IMR-90 (cell line): ENCODE data around the gene ATP9B. TPM values are rescaled to one million over a fixed set of nuclear protein-coding genes. Genes with fewer than 3 reads are reported as not detected.

Experiments used
- ATAC-seq: fragments of 200-7000 bp; cut with Tn5 transposase; 2 replicates; pipeline ENCODE4 v1.9.1; 2020; ENCODE audit warnings: low read depth, mild to moderate bottlenecking, moderate library complexity
- BruUV-seq: library from RNA; stranded (reverse); fragments of 400-500 nt; replicated peaks from 2 replicates; lab custom pipeline; 2021; lab: Mats Ljungman, UMichigan
- CTCF ChIA-PET: fragments of 300-600 bp; formaldehyde crosslinking; extraction: SDS; loops from one replicate; lab custom pipeline; 2021; ENCODE audit warnings: antibody characterized with exemption; lab: Yijun Ruan, JAX
- POLR2A ChIA-PET: fragments of 300-600 bp; sonication (Branson Sonifier 250); formaldehyde crosslinking; loops from one replicate; lab custom pipeline; 2022; ENCODE audit warnings: antibody characterized with exemption; ENCODE audit not compliant: unreplicated experiment; lab: Charles Lee
- DNase-seq: peaks from one replicate; pipeline ENCODE4 v3.0.0; 2013
- H2AFZ ChIP-seq: replicated peaks from 2 replicates; pipeline ENCODE3; 2013; ENCODE audit warnings: low read length, mild to moderate bottlenecking; ENCODE audit not compliant: poor library complexity
- H2AK5ac ChIP-seq: 2 replicates; pipeline ENCODE4 v1.6.1; 2013; ENCODE audit warnings: low read depth, low read length, inconsistent platforms
- H2AK9ac ChIP-seq: replicated peaks from 2 replicates; pipeline ENCODE3; 2013; ENCODE audit warnings: mild to moderate bottlenecking, low read depth, low read length, moderate library complexity; ENCODE audit not compliant: poor library complexity
- H2BK120ac ChIP-seq: 2 replicates; pipeline ENCODE4 v1.6.1; 2013; ENCODE audit warnings: low read depth, low read length, inconsistent platforms
- H2BK15ac ChIP-seq: 3 replicates; pipeline ENCODE4 v1.6.1; 2013; ENCODE audit warnings: low read depth, low read length, inconsistent platforms
- H2BK20ac ChIP-seq: 2 replicates; pipeline ENCODE4 v1.6.1; 2013; ENCODE audit warnings: low read depth, mild to moderate bottlenecking, inconsistent platforms, low read length, moderate library complexity
- H2BK5ac ChIP-seq: 2 replicates; pipeline ENCODE4 v1.6.1; 2013; ENCODE audit warnings: mild to moderate bottlenecking, low read depth, low read length, inconsistent platforms; ENCODE audit not compliant: poor library complexity, severe bottlenecking
- H3K14ac ChIP-seq: replicated peaks from 2 replicates; pipeline ENCODE4 v1.6.1; 2013; ENCODE audit warnings: low read depth, low read length, inconsistent platforms
- H3K18ac ChIP-seq: 2 replicates; pipeline ENCODE4 v1.6.1; 2013; ENCODE audit warnings: low read depth, low read length, control low read depth
- H3K23ac ChIP-seq: 2 replicates; pipeline ENCODE4 v1.6.1; 2013; ENCODE audit warnings: low read depth, low read length, inconsistent platforms
- H3K27ac ChIP-seq: 2 replicates; pipeline ENCODE4 v1.5.1; 2013; ENCODE audit warnings: mild to moderate bottlenecking, control low read depth, low read length; ENCODE audit not compliant: insufficient read depth
- H3K27me3 ChIP-seq: 2 replicates; pipeline ENCODE4 v1.6.1; 2013; ENCODE audit warnings: low read length; ENCODE audit not compliant: control insufficient read depth, insufficient read depth
- H3K36me3 ChIP-seq: 2 replicates; pipeline ENCODE4 v1.6.1; 2013; ENCODE audit warnings: low read length, mixed read lengths; ENCODE audit not compliant: control insufficient read depth, insufficient read depth
- H3K4ac ChIP-seq: 2 replicates; pipeline ENCODE4 v1.6.1; 2013; ENCODE audit warnings: low read depth, low read length, inconsistent platforms
- H3K4me1 ChIP-seq: 2 replicates; pipeline ENCODE4 v1.6.1; 2013; ENCODE audit warnings: low read length, mixed read lengths; ENCODE audit not compliant: control insufficient read depth, insufficient read depth
- H3K4me2 ChIP-seq: 2 replicates; pipeline ENCODE4 v1.6.1; 2013; ENCODE audit warnings: low read depth, mild to moderate bottlenecking, control low read depth, low read length, moderate library complexity
- H3K4me3 ChIP-seq: 2 replicates; pipeline ENCODE4 v1.5.1; 2013; ENCODE audit warnings: low read depth, mild to moderate bottlenecking, control low read depth, low read length, moderate library complexity; ENCODE audit not compliant: insufficient read depth
- H3K56ac ChIP-seq: 2 replicates; pipeline ENCODE4 v1.6.1; 2013; ENCODE audit warnings: low read length, inconsistent platforms; ENCODE audit not compliant: insufficient read depth; ENCODE audit errors: extremely low read depth
- H3K79me1 ChIP-seq, 2 experiments: 2 replicates each; pipeline ENCODE4 v1.6.1; 2013; ENCODE audit warnings: low read length in 2 of 2, inconsistent platforms in 1 of 2, low read depth in 1 of 2
- H3K9ac ChIP-seq: 2 replicates; pipeline ENCODE4 v1.6.1; 2013; ENCODE audit warnings: low read depth, low read length, control low read depth
- H3K9me1 ChIP-seq: 2 replicates; pipeline ENCODE4 v1.6.1; 2013; ENCODE audit warnings: low read length, inconsistent platforms; ENCODE audit not compliant: insufficient read depth
- H3K9me3 ChIP-seq: 2 replicates; pipeline ENCODE4 v1.6.1; 2013; ENCODE audit warnings: low read length; ENCODE audit not compliant: control insufficient read depth, insufficient read depth
- H4K20me1 ChIP-seq: 2 replicates; pipeline ENCODE4 v1.6.1; 2013; ENCODE audit warnings: low read length, inconsistent platforms; ENCODE audit not compliant: insufficient read depth
- H4K5ac ChIP-seq: 2 replicates; pipeline ENCODE4 v1.6.1; 2013; ENCODE audit warnings: mild to moderate bottlenecking, low read depth, low read length, control low read depth
- H4K8ac ChIP-seq, 2 experiments: 2 replicates each; pipeline ENCODE4 v1.6.1; 2013; ENCODE audit warnings: low read depth in 2 of 2, low read length in 2 of 2, control low read depth in 1 of 2, inconsistent platforms in 1 of 2
- H4K91ac ChIP-seq: 2 replicates; pipeline ENCODE4 v1.6.1; 2013; ENCODE audit warnings: low read depth, low read length, inconsistent platforms; ENCODE audit not compliant: insufficient read depth
- FOS ChIP-seq: fragments of 150-350 bp; IDR thresholded peaks from 2 replicates; pipeline ENCODE4 v1.6.1; 2016; ENCODE audit warnings: low read depth, low read length
- MAZ ChIP-seq: IDR thresholded peaks from 2 replicates; pipeline ENCODE4 v1.6.1; 2012; ENCODE audit warnings: low read depth, mild to moderate bottlenecking, low read length, improper control_type of control experiment, moderate library complexity, borderline replicate concordance
- POLR2A ChIP-seq: IDR thresholded peaks from 2 replicates; pipeline ENCODE4 v1.6.1; 2012; ENCODE audit warnings: mild to moderate bottlenecking, low read depth, low read length
- RAD21 ChIP-seq: IDR thresholded peaks from 2 replicates; pipeline ENCODE4 v1.6.1; 2012; ENCODE audit warnings: low read length, improper control_type of control experiment
- RFX5 ChIP-seq: IDR thresholded peaks from 2 replicates; pipeline ENCODE4 v1.8.0; 2012; ENCODE audit warnings: low read depth, mild to moderate bottlenecking, low read length, moderate library complexity
- WGBS, 2 experiments: methylation state at CpG; one replicate each; pipeline versions ENCODE4 v1.1.5 to v1.1.7; 2013; ENCODE audit warnings: missing lambda C conversion rate in 2 of 2; ENCODE audit not compliant: insufficient read length in 1 of 2; ENCODE audit errors: extremely low coverage in 2 of 2; 5-methylcytosine and 5-hydroxymethylcytosine counted together
- dilution Hi-C: fragments of 300-500 bp; cut with HindIII; formaldehyde crosslinking; loops from one replicate; pipeline ENCODE4 v1.14.3; 2018; ENCODE audit warnings: low sequenced_read_pairs; ENCODE audit not compliant: unreplicated experiment
- in situ Hi-C: fragments of 300-500 bp; cut with MboI; formaldehyde crosslinking; loops from 3 replicates; pipeline ENCODE4 v1.14.3; 2019; ENCODE audit warnings: low sequenced_read_pairs, inconsistent platforms, mixed read lengths
- intact Hi-C: fragments of 100-400 bp; cut with micrococcal nuclease; formaldehyde crosslinking; loops from 2 replicates; pipeline ENCODE4 v1.10.0; 2022
- polyA plus RNA-seq, 3 experiments: library from polyadenylated mRNA; depleted of rRNA; stranded (reverse); fragments of >200 nt; gene quantifications; 2 replicates each; pipeline ENCODE4 v1.2.3, GENCODE V29; 2012; ENCODE audit warnings: low replicate concordance in 1 of 3
- total RNA-seq: library from RNA; depleted of rRNA; stranded (reverse); fragments of >200 nt; gene quantifications from 2 replicates; pipeline ENCODE4 v1.2.3, GENCODE V29; 2012
- TF ChIP-seq, protein P1 (sequence below): conservative IDR thresholded peaks from 2 replicates; pipeline ENCODE4 v1.5.1; 2012; ENCODE audit warnings: mild to moderate bottlenecking, low read depth, low read length, improper control_type of control experiment

The ATP9B gene
- total and polyA plus RNA-seq, 2 of the 4 experiments (the other 2 are of a cell fraction): 11.0 to 11.5 TPM

DNA sequence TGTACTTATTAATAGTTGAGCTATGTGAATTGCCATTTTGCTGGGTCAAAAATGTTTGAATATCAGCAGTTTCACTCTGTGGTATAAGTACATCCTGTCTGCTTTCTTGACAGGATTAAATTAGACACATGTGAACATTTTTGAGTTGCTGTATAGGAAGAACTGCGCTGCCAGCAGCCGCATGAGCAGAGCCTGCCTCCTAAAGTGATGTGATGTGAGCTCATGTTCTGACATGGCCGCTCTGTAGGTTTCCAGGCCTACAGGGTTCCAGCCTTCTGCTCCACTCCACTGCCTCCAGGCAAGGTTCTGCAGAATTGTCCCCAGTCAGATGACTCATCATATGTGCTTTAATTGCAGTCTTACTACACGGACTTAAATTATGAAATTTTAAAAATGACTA is 206.8 kb downstream of the ATP9B start:
- Histone ChIP-seq H4K20me1 (no peaks in the 10 kb centered on the region), H4K8ac (no peak overlapping the region), H3K27me3 (no peaks in the 10 kb centered on the region), H4K5ac (no peak overlapping the region), H3K9me3 (no peaks in the 10 kb centered on the region), H2BK15ac (no peak overlapping the region), H3K23ac (no peak overlapping the region), H3K14ac (no peak overlapping the region), H3K36me3 (peaks cover 3% of the 10 kb centered on the region; the same call in 1 of the 2 replicates), H3K18ac (no peak overlapping the region), H3K9me1 (no peaks in the 10 kb centered on the region; the same call in 1 of the 2 replicates), H2AK9ac (no peak overlapping the region), H3K9ac (no peak overlapping the region), H2BK20ac (no peak overlapping the region), H2AFZ (no peak overlapping the region), H2BK120ac (no peak overlapping the region), H3K56ac (no peak overlapping the region), H2BK5ac (no peak overlapping the region), H3K4ac (no peak overlapping the region), H3K79me1 (no peaks in the 10 kb centered on the region), H4K91ac (no peak overlapping the region), H3K4me1 (no peaks in the 10 kb centered on the region; the same call in 1 of the 2 replicates), H2AK5ac (no peak overlapping the region), H3K4me2 (no peak overlapping the region), H3K4me3 (no peak overlapping the region), H3K27ac (no peak overlapping the region)
- intact Hi-C loops (no loop called here), dilution Hi-C loops (no loop called here), in situ Hi-C loops (no loop called here)
- ATAC-seq: peak; percentile 24
- no TSS peak for BruUV-seq
- DNase-seq: no peak
- ChIA-PET CTCF (no interaction called here), POLR2A (no interaction called here)
- 100% methylated on average over 3 of the region's 4 CpGs; no CpG with 5 or more reads in 1 of the 2 experiments for WGBS, 2 experiments
- TF ChIP-seq RFX5 (no peak), FOS (no peak), MAZ (no peak), POLR2A (no peak), RAD21 (no peak)
- TF ChIP-seq, protein P1, sequence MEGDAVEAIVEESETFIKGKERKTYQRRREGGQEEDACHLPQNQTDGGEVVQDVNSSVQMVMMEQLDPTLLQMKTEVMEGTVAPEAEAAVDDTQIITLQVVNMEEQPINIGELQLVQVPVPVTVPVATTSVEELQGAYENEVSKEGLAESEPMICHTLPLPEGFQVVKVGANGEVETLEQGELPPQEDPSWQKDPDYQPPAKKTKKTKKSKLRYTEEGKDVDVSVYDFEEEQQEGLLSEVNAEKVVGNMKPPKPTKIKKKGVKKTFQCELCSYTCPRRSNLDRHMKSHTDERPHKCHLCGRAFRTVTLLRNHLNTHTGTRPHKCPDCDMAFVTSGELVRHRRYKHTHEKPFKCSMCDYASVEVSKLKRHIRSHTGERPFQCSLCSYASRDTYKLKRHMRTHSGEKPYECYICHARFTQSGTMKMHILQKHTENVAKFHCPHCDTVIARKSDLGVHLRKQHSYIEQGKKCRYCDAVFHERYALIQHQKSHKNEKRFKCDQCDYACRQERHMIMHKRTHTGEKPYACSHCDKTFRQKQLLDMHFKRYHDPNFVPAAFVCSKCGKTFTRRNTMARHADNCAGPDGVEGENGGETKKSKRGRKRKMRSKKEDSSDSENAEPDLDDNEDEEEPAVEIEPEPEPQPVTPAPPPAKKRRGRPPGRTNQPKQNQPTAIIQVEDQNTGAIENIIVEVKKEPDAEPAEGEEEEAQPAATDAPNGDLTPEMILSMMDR: no peak
